ENCODE results near the gene SEC31B. TPM values are rescaled to one million over a fixed set of nuclear protein-coding genes. Genes with fewer than 3 reads are reported as not detected.
A peak's percentile ranks its signal among the peaks of the same experiment; 100 is the strongest.

The SEC31B gene
- total RNA-seq, 2 experiments from 2014 or later: 202 to 208 TPM

GRCh38 chr10:100551196-100551595 is 31.5 kb upstream of the SEC31B start:
- Mint-ChIP-seq H3K4me3 (no peak overlapping the region), H3K27ac (no peak overlapping the region), H3K9me3 (no peaks in the 10 kb centered on the region), H3K36me3 (ENCODE audit: low read depth) (peaks cover 27% of the 10 kb centered on the region), H3K4me1 (peaks cover 4% of the 10 kb centered on the region), H3K27me3 (no peaks in the 10 kb centered on the region)
- no peak for DNase-seq
- ChIA-PET CTCF (interaction anchor here (0.8 to 1.9 kb wide), 5 partner anchors 10 to 69 kb away, joined by 3 to 8 read pairs (median 4); partner anchors contain the start of gene HIF1AN), POLR2A (no interaction called here)

GRCh38 chr10:100544950-100545349 is 25.3 kb upstream of the SEC31B start:
- no peak overlapping the region for H3K27ac Mint-ChIP-seq
- H3K9me3 Mint-ChIP-seq: no peaks in the 10 kb centered on the region
- POLR2A ChIA-PET: no interaction called here
- no peaks in the 10 kb centered on the region for H3K27me3 Mint-ChIP-seq
- CTCF ChIA-PET: interaction anchor here (0.5 to 1.8 kb wide), 5 partner anchors 9 to 337 kb away, joined by 3 to 5 read pairs (median 4); partner anchors contain the start of gene HIF1AN
- no peak overlapping the region for H3K4me3 Mint-ChIP-seq
- peaks cover 46% of the 10 kb centered on the region for H3K36me3 Mint-ChIP-seq (ENCODE audit: low read depth)
- DNase-seq: no peak
- no peaks in the 10 kb centered on the region for H3K4me1 Mint-ChIP-seq

- Mint-ChIP-seq H3K27me3 (no peaks in the 10 kb centered on the region), H3K9me3 (no peaks in the 10 kb centered on the region), H3K27ac (no peak overlapping the region), H3K4me3 (no peak overlapping the region), H3K36me3 (ENCODE audit: low read depth) (peaks cover 27% of the 10 kb centered on the region), H3K4me1 (peaks cover 5% of the 10 kb centered on the region)
- no peak for DNase-seq
- POLR2A ChIA-PET: no interaction called here
- CTCF ChIA-PET: interaction anchor here (1.1 to 2.3 kb wide), 2 partner anchors 11 to 17 kb away, joined by 3 to 18 read pairs; no protein-coding TSS in a partner anchor
Measured at GRCh38 chr10:100537475-100537874, 17.8 kb upstream of the SEC31B start.

- Mint-ChIP-seq H3K4me1 (peaks cover 12% of the 10 kb centered on the region), H3K9me3 (peaks cover 6% of the 10 kb centered on the region), H3K27me3 (no peaks in the 10 kb centered on the region), H3K4me3 (no peak within 1 kb of the TSS), H3K27ac (peak within 1 kb of the TSS; percentile 61), H3K36me3 (ENCODE audit: low read depth) (peaks cover 25% of the 10 kb centered on the region)
- DNase-seq: peak; percentile 93
- POLR2A ChIA-PET: interaction anchor here (0.6 to 1.1 kb wide), 7 partner anchors 22 to 917 kb away, joined by 3 to 4 read pairs (median 3); no protein-coding TSS in a partner anchor
- CTCF ChIA-PET: interaction anchor here (0.6 to 4.8 kb wide), 31 partner anchors 9 to 493 kb away, joined by 3 to 52 read pairs (median 4); partner anchors contain the start of genes SCD and SEC31B
Measured at GRCh38 chr10:100535715-100536353, 16.2 kb upstream of the SEC31B start, which contains the start of gene HIF1AN. TSS of gene HIF1AN (plus strand) at chr10:100535943. CDS start at chr10:100535959, 16 bp downstream.

GRCh38 chr10:100535338-100535714 is 15.7 kb upstream of the SEC31B start:
- POLR2A ChIA-PET: interaction anchor here (0.6 to 1.1 kb wide), 7 partner anchors 21 to 917 kb away, joined by 3 to 4 read pairs (median 3); no protein-coding TSS in a partner anchor
- H3K4me3 Mint-ChIP-seq: no peak overlapping the region
- no peaks in the 10 kb centered on the region for H3K27me3 Mint-ChIP-seq
- H3K9me3 Mint-ChIP-seq: peaks cover 6% of the 10 kb centered on the region
- H3K4me1 Mint-ChIP-seq: peaks cover 13% of the 10 kb centered on the region
- H3K36me3 Mint-ChIP-seq (ENCODE audit: low read depth): peaks cover 20% of the 10 kb centered on the region
- H3K27ac Mint-ChIP-seq: no peak overlapping the region
- no peak for DNase-seq
- CTCF ChIA-PET: interaction anchor here (0.6 to 4.8 kb wide), 28 partner anchors 8 to 494 kb away, joined by 3 to 52 read pairs (median 4); partner anchors contain the start of gene SEC31B

GRCh38 chr10:100534726-100535125 is 15.1 kb upstream of the SEC31B start:
- DNase-seq: no peak
- POLR2A ChIA-PET: no interaction called here
- CTCF ChIA-PET: interaction anchor here (1.1 to 4.8 kb wide), 4 partner anchors 11 to 40 kb away, joined by 3 to 52 read pairs (median 26); partner anchors contain the start of gene SEC31B
- no peak overlapping the region for H3K4me3 Mint-ChIP-seq
- peaks cover 19% of the 10 kb centered on the region for H3K4me1 Mint-ChIP-seq
- H3K36me3 Mint-ChIP-seq (ENCODE audit: low read depth): peaks cover 18% of the 10 kb centered on the region
- no peaks in the 10 kb centered on the region for H3K27me3 Mint-ChIP-seq
- peak overlapping the region; percentile 61 for H3K27ac Mint-ChIP-seq
- peaks cover 6% of the 10 kb centered on the region for H3K9me3 Mint-ChIP-seq

GRCh38 chr10:100531761-100532160 is 12.1 kb upstream of the SEC31B start:
- Mint-ChIP-seq H3K27me3 (no peaks in the 10 kb centered on the region), H3K9me3 (peaks cover 6% of the 10 kb centered on the region), H3K4me3 (no peak overlapping the region), H3K4me1 (peaks cover 33% of the 10 kb centered on the region), H3K27ac (no peak overlapping the region), H3K36me3 (ENCODE audit: low read depth) (peaks cover 18% of the 10 kb centered on the region)
- ChIA-PET CTCF (interaction anchor here (1.2 to 14.5 kb wide), 3 partner anchors 9 to 19 kb away, joined by 3 to 170 read pairs (median 5); no protein-coding TSS in a partner anchor), POLR2A (no interaction called here)
- DNase-seq: no peak

GRCh38 chr10:100529475-100530298 is 10.0 kb upstream of the SEC31B start, which contains the start of gene NDUFB8:
TSS of gene NDUFB8 (minus strand) at chr10:100529871. CDS start at chr10:100529851, 20 bp downstream.
- Mint-ChIP-seq H3K27me3 (no peaks in the 10 kb centered on the region), H3K9me3 (peaks cover 6% of the 10 kb centered on the region), H3K36me3 (ENCODE audit: low read depth) (peaks cover 35% of the 10 kb centered on the region), H3K27ac (peak within 1 kb of the TSS; percentile 100), H3K4me3 (peak within 1 kb of the TSS; percentile 100), H3K4me1 (peaks cover 46% of the 10 kb centered on the region)
- DNase-seq: peak; percentile 92
- ChIA-PET POLR2A (no interaction called here), CTCF (interaction anchor here (1.1 to 14.5 kb wide), 2 partner anchors 17 to 90 kb away, joined by 3 to 170 read pairs; no protein-coding TSS in a partner anchor)

- no peak for DNase-seq
- CTCF ChIA-PET: interaction anchor here (1.1 to 14.5 kb wide), 2 partner anchors 16 to 89 kb away, joined by 3 to 170 read pairs; no protein-coding TSS in a partner anchor
- POLR2A ChIA-PET: no interaction called here
- Mint-ChIP-seq H3K27me3 (no peaks in the 10 kb centered on the region), H3K4me1 (peaks cover 47% of the 10 kb centered on the region), H3K36me3 (ENCODE audit: low read depth) (peaks cover 41% of the 10 kb centered on the region), H3K4me3 (peak overlapping the region; percentile 100), H3K27ac (peak overlapping the region; percentile 100), H3K9me3 (peaks cover 6% of the 10 kb centered on the region)
Measured at GRCh38 chr10:100528921-100529474, 9.3 kb upstream of the SEC31B start.

GRCh38 chr10:100528123-100528886 is 8.6 kb upstream of the SEC31B start:
- no peak for DNase-seq
- ChIA-PET POLR2A (interaction anchor here (0.7 kb wide), 1 partner anchor 155 kb away, joined by 3 read pairs; no protein-coding TSS in a partner anchor), CTCF (interaction anchor here (1.1 to 14.5 kb wide), 4 partner anchors 7 to 88 kb away, joined by 3 to 170 read pairs (median 9); partner anchors contain the start of gene HIF1AN)
- peaks cover 47% of the 10 kb centered on the region for H3K4me1 Mint-ChIP-seq
- peak overlapping the region; percentile 100 for H3K4me3 Mint-ChIP-seq
- H3K9me3 Mint-ChIP-seq: peaks cover 6% of the 10 kb centered on the region
- peak overlapping the region; percentile 100 for H3K27ac Mint-ChIP-seq
- peaks cover 46% of the 10 kb centered on the region for H3K36me3 Mint-ChIP-seq (ENCODE audit: low read depth)
- H3K27me3 Mint-ChIP-seq: no peaks in the 10 kb centered on the region

GRCh38 chr10:100524638-100525037 is 5.0 kb upstream of the SEC31B start:
- no peak for DNase-seq
- no peaks in the 10 kb centered on the region for H3K27me3 Mint-ChIP-seq
- no peak overlapping the region for H3K4me3 Mint-ChIP-seq
- no peaks in the 10 kb centered on the region for H3K9me3 Mint-ChIP-seq
- H3K4me1 Mint-ChIP-seq: peaks cover 41% of the 10 kb centered on the region
- H3K36me3 Mint-ChIP-seq (ENCODE audit: low read depth): peaks cover 47% of the 10 kb centered on the region
- POLR2A ChIA-PET: no interaction called here
- H3K27ac Mint-ChIP-seq: no peak overlapping the region
- CTCF ChIA-PET: interaction anchor here (1.6 to 14.5 kb wide), 4 partner anchors 11 to 474 kb away, joined by 3 to 170 read pairs (median 7); partner anchors contain the start of gene HIF1AN

All from activated CD4-positive, alpha-beta T cell treated with anti-CD3 and anti-CD28 coated beads, Interleukin-2, amount 10 ng/mL, durations not matched to agents 7 days and 5 days (primary cell).